Midbrain (tissue), 1 donor: ENCODE data around the gene CS.
"Not testable (repeated sequence)": the region's sequence is repeated elsewhere in the genome, so short reads cannot be mapped to it uniquely, and the experiment has no call there.

Experiments used
- DNase-seq: peaks from one replicate; lab custom pipeline; 2025; lab: John Stamatoyannopoulos, UW

CS gene

GRCh38 chr12:56321027-56321426 is 20.9 kb upstream of the CS start:
- no peak for DNase-seq

DNA sequence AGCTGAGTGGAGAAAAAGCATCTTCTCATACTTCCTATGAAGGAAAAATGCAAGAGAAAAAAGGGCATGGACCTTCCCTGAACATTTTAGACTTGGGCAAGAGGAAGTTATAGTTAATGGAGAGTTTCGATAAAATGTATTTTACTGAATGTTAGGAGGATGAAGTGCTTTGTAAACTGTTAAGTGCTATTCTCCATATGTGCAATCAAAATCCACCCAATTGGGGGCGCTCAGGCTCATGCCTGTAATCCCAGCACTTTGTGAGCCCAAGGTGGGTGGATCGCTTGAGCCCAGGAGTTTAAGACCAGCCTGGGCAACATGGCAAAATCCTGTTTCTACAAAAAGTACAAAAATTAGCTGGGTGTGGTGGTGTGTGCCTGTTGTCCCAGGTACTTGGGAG is 17.5 kb upstream of the CS start:
- no peak for DNase-seq

DNA sequence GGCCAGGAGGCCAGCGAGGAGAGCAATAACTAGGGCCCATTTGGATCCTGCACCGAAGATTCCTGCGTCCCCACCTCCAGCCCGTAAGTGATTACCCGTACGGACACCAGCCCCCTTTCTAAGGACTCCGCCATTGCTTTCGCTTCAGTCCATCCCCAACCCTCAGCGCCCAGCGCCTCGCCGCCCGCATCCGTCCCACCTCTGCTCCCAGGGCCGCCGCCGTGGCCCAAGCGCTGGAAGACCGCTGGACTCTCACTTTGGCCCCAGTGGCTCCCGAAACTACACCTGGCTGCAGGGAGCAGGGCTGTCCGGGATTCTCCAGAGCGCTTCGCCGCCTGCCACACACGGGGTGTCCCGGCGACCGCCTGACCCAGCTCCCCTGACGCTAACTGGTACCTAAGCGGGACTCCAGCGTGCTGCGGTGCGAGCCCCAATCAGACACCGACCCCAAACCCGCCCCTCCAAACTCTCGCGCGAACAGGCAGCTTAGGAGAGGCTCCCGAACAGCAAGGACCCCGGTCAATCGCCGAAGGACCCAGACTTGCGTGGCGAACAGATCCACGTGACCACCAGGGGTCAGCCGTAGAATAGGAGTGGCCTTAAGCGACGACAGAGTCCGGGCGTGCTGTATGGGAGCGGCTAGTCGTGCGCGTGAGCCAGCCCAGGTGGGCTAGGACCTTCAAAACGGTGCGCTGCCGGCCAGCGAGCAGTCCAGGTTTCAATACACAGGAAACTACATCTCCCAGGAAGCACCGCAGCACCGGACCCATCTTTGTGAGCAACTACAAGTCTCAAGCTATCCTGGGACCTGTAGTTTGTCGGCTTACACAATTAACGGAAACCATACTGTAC is 15.7 kb upstream of the CS start, which contains the start of gene CNPY2:
CNPY2 (minus strand) TSS at position 367 of the 852 bp plus-strand sequence. CDS start 771 bp downstream, outside the sequence.
- peak; percentile 96 for DNase-seq

DNA sequence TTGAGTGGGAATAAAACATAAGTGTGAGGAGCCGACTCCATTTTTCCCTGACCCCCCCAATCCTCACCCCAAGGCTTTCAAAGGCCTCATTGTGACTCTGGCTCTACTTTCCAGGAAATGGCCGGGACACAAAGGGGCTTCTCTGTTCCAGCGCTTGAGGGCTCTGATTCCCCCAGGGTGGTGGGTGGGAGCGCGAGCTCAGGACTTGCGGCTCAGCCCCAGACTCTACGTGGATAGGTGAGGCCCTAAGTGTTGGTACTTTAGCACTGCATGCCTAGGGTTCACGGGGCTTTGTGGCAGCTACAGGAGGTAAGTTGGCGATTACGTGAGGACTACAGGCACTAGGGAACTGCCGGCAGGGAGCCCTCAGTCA is 15.1 kb upstream of the CS start:
- DNase-seq: peak; percentile 59

DNA sequence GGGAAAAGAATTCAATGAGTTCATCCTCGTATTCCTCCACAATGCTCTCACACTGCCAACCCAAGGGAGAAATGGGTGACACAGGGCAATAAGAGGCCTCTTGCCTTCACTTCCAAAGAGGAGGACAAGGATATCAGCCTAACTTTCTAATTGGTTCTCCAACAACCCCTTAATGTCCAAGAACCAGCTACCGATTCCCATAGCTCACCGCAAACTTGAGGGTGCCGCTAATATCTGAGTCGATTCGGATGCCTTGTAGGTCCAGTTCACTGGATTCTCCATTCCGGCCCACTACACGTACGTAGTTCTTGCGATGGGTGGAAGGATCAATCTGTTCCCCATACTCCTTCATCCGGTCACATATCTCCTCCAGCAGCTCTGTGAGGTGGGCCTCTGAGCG is 10.9 kb upstream of the CS start:
- DNase-seq: no peak

DNA sequence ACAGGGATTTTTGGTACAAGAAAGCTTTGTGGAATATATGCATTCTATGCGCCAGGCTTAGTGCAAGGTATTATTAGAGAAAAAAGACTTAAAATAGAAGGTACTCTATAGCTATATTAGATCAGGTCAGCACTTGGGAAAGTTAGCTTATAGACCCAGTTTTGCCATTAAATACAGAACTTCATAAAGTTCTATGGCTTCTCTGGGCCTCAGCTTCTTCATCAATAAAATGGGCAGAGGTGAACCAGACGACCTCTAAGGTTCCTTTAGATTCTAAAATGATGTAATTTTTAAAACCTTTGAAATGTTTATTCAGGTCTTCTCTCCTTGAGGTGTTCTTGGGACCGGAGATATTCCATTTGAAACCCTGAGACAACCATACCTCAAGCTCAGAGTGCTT is 8.6 kb upstream of the CS start:
- DNase-seq: no peak

DNA sequence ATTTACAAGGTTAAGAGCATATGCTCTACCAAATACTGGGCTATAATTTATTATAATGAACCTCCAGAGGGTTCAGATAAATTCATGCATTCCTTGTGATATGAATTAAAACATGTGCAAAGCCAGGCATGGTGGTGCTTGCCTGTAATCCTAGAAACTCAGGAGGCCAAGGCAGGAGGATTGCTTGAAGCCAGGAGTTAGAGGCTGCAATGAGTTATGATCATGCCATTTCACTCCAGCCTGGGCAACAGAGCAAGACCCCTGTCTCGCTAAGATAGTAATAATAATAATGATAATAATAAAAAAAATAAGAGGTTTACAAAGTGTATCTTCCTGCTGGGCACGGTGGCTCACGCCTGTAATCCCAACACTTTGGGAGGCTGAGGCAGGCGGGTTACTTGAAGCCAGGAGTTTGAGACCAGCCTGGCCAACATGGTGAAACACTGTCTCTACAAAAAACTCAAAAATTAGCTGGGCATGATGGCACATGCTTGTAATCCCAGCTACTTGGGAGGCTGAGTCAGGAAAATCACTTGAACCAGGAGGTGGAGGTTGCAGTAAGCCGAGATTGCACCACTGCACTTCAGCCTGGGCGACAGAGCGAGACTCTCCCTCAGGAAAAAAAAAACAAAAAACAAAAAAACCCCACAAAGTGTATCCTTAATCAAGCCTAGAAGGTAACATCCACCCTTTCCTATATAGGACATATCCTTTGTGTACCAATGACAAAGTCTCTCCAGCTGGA is 7.3 kb upstream of the CS start:
- DNase-seq: no peak

- DNase-seq: no peak
Observed at GRCh38 chr12:56304872-56305590, 4.9 kb upstream of the CS start.

DNA sequence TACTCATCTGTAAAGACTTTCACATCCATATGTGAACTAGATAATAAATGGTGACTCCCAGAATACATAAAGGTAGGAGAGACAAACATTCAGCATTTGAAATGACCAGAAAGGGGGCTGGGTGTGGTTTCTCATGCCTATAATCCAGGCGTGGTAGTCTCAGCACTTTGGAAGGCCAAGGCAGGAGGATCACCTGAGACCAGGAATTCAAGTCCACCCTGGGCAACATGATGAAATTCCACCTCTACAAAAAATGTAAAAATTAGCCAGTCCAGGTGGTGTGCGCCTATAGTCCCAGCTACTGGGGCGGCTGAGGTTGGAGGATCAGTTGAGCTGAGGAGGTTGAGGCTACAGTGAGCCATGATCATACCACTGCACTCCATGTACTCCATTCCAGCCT is 4.1 kb upstream of the CS start:
- no peak for DNase-seq

GRCh38 chr12:56300644-56301464 is 724 bp upstream of the CS start:
- DNase-seq: no peak

DNA sequence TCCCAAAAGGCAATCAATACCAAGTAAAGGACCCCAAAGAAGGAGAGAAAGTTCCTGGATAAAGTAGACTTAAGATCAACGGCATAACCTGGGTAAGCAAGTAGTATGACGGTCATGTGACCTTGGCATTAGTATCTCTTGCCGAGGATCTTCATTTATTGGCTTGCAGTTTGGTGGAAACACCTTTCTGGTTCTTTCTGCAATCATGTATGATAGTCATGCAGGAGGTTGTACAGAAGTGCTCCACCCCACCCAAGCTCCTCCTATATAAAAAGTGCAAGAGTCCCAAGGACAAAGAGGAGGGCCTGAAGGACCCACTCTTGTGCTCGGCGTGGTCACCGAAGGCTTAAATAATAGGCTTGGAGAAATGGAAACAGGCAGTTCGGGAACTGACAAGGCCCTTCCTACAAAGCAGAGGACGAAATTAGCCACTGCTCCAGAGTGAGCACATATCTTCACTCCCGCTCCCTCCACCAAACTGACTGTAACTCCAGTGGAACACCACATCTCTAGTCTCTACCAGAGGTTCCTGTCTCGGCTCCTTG is 750 bp downstream of the CS start:
- DNase-seq: no peak

DNA sequence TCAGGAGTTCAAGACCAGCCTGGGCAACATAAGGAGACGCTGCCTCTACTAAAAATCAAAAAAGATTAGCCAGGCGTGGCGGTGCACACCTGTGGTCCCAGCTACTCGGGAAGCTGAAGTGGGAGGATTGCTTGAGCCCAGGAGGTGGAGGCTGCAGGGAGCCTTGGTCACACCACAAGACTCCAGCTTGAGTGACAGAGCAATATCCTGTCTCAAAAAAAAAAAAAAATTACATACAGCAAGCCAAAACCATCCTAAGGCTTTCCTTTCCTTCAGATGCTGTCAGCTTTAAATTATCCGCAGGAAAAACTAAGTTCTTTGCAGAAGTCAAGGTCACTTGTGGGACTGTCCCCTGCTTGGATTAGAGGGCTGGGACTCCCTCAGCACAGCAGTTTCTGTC is 1.3 kb downstream of the CS start:
- DNase-seq: no peak

DNA sequence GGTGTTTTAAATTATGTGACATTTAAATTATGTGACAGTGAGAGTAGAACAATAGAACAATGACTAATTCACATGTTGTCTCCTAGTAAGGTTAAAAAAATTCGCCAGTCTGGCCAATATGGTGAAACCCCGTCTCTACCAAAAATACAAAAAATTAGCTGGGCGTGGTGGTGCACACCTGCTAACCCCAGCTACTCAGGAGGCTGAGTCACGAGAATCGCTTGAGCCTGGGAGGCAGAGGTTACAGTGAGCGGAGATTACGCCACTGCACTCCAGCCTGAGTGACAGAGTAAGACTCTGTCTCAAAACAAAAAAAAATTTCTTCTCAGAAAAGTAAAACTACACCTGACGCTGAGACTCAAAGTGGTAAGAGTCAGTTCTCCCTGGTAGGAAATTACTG is 2.7 kb downstream of the CS start:
- DNase-seq: no peak

DNA sequence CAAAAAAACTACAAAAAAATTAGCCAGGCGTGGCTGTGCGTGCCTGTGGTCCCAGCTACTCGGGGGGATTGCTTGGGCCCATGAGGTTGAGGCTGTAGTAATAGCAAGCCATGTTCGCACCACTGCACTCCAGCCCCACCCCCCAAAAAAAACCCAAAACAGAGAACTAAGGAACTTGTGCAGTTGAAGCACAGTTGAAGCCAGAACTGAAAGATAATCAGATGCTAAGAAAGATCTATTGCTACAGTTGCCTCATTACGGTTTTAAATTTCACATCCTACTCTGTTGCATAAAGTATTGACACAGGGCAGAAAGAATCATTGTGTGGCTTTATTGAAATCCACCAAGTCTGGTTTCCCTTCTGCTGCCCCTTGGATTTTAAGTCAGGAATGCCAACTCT is 3.8 kb downstream of the CS start:
- DNase-seq: no peak

DNA sequence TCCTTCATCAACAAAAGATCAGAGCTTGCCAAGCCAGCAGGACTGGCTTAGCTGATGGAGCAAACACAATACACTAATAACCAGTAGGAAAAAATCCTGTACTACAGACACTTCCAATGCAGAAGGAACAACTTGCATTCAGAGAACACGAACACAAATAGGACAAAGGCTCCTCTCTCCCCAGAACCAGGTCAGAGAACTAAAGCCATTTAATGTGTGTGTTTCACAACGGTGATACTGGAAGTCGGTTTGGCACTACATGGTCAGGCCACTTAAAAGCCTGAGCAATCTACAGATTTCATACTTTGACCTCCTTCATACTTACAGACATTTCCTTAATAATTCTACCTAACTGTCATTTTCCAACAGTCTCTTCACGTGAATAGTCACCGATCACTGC is 6.3 kb downstream of the CS start:
- no peak for DNase-seq

GRCh38 chr12:56288705-56289387 is 11.3 kb downstream of the CS start:
- no peak for DNase-seq

GRCh38 chr12:56286044-56286830 is 13.9 kb downstream of the CS start:
- DNase-seq: no peak

GRCh38 chr12:56284263-56284662 is 15.9 kb downstream of the CS start:
- DNase-seq: not testable (repeated sequence)

DNA sequence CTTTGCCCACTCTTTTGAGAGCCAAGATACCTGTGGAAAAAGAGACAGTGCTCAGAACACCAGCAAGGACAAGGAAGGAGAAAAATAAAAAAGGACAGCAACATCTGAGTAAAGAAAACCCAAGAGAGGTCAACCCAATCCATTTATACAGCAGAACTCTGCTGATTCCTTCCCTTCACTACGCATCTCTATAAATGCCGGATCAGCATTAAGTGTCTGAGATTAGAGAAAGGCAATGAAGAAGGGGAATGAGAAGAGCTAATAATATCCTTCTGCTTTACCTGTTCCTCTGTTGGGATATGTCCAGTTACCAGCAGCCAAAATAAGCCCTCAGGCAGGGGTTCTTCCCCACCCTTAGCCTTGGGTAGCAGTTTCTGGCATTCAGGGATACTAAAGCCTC is 17.6 kb downstream of the CS start:
- DNase-seq: no peak

DNA sequence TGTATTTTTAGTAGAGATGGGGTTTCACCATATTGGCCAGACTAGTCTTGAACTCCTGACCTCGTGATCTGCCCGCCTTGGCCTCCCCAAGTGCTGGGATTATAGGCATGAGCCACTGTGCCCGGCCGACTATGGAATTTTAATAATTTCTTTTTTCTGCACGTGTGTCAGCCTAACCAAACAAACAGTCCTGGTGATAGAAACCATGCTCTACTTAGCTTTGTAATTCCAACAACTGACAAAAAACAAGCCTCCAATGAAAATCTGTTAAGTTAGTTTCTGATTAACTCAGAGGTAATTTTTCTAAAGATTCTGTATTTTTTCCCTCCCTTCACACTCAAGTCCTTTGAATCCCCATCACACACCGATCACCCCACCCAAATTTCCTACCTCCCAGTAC is 18.1 kb downstream of the CS start:
- no peak for DNase-seq
